Keratinocyte (primary cell): ENCODE measurements around the gene TRAT1.

Experiments used
- EZH2 ChIP-seq: IDR thresholded peaks from one replicate; pipeline ENCODE4 v1.6.1; 2012; ENCODE audit warnings: inconsistent platforms, mild to moderate bottlenecking, low read length, moderate library complexity
- TF ChIP-seq, protein P1 (sequence below), 3 experiments: IDR thresholded peaks in 1 of 3; conservative IDR thresholded peaks in 1 of 3; optimal IDR thresholded peaks in 1 of 3; 2 replicates in 2 of 3; 3 replicates in 1 of 3; pipeline versions ENCODE3 to v1.5.1; 2011; ENCODE audit warnings: low read length in 3 of 3, mild to moderate bottlenecking in 3 of 3, moderate library complexity in 2 of 3, control low read depth in 1 of 3, inconsistent platforms in 1 of 3; ENCODE audit not compliant: insufficient read depth in 2 of 3; ENCODE audit errors: extremely low read depth in 1 of 3

- TF ChIP-seq, protein P1, sequence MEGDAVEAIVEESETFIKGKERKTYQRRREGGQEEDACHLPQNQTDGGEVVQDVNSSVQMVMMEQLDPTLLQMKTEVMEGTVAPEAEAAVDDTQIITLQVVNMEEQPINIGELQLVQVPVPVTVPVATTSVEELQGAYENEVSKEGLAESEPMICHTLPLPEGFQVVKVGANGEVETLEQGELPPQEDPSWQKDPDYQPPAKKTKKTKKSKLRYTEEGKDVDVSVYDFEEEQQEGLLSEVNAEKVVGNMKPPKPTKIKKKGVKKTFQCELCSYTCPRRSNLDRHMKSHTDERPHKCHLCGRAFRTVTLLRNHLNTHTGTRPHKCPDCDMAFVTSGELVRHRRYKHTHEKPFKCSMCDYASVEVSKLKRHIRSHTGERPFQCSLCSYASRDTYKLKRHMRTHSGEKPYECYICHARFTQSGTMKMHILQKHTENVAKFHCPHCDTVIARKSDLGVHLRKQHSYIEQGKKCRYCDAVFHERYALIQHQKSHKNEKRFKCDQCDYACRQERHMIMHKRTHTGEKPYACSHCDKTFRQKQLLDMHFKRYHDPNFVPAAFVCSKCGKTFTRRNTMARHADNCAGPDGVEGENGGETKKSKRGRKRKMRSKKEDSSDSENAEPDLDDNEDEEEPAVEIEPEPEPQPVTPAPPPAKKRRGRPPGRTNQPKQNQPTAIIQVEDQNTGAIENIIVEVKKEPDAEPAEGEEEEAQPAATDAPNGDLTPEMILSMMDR (optimal IDR thresholded peaks at IDR 0.05 in 1 of 3, IDR thresholded peaks at IDR 0.05 in 1 of 3, conservative IDR thresholded peaks at IDR 0.05 in 1 of 3; ENCODE audit: extremely low read depth in 1 of 3, insufficient read depth in 2 of 3, low read length in 3 of 3), result no peak
- TF ChIP-seq EZH2, result no peak
These were observed 55.3 kb downstream of the TRAT1 start for GRCh38 chr3:108877901-108878300.
